Measurements from ENCODE around the gene ZNF784.

Gene ZNF784

DNA sequence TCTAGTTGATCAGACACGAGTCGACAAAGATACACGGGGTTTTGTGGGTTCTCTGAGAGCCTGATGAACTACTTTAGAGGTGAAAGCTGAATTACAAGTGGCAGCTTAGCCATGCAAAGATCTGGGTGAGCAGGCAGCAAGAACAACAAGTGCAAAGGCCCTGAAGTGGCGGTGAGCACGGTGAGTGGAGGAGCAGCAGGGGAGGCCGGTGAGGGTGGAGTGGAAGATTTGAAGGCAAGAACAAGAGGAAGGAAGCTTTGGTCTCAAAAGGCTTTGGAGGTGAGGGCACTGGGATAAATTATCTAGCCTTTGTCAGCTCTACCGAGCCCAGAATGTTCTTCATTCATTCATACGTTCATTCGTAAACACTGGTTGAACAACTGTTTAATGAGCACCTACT is 17.5 kb downstream of the ZNF784 start:
- TF ChIP-seq PAX5 (IDR thresholded peaks at IDR 0.05; ENCODE audit: insufficient read depth, low read length, severe bottlenecking) (no peak), POU2F2 (IDR thresholded peaks at IDR 0.05; ENCODE audit: low read depth, low read length) (no peak), POLR2AphosphoS5 (IDR thresholded peaks at IDR 0.05; ENCODE audit: low read depth, low read length) (no peak), TAF1 (IDR thresholded peaks at IDR 0.05; ENCODE audit: low read depth, low read length) (no peak), POLR2A (IDR thresholded peaks at IDR 0.05; ENCODE audit: low read depth, low read length) (no peak), SPI1 (IDR thresholded peaks at IDR 0.05; ENCODE audit: low read depth, low read length) (no peak)
- DNase-seq (ENCODE audit: insufficient read length, low spot score) (no peak), FAIRE-seq (no peak)

DNA sequence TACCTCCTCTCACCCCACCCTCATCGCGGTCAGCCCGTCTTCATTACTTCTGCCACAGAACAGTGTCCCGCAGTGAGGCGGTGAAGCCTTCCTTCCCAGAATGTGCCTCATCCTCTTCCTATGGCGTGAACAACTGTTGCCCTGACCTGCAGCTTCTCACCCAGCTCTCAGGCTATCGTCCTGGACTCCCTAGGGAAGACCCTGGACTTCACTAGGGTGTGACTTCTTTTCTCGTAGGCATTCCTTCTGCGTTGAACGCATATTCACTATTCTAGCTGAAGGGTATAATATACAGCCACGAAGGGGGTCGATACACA is 17.9 kb downstream of the ZNF784 start:
- TF ChIP-seq POLR2AphosphoS5 (IDR thresholded peaks at IDR 0.05; ENCODE audit: low read depth, low read length): no peak
- TF ChIP-seq POU2F2 (IDR thresholded peaks at IDR 0.05; ENCODE audit: low read depth, low read length): no peak
- TF ChIP-seq PAX5 (IDR thresholded peaks at IDR 0.05; ENCODE audit: insufficient read depth, low read length, severe bottlenecking): no peak
- TF ChIP-seq POLR2A (IDR thresholded peaks at IDR 0.05; ENCODE audit: low read depth, low read length): no peak
- no peak for TF ChIP-seq SPI1 (IDR thresholded peaks at IDR 0.05; ENCODE audit: low read depth, low read length)
- TF ChIP-seq TAF1 (IDR thresholded peaks at IDR 0.05; ENCODE audit: low read depth, low read length): no peak
- DNase-seq (ENCODE audit: insufficient read length, low spot score) (no peak), FAIRE-seq (no peak)

GRCh38 chr19:55605637-55606470 is 18.5 kb downstream of the ZNF784 start, which contains the start of gene ZNF865:
TSS of gene ZNF865 (plus strand) at chr19:55605647. CDS start at chr19:55613619, 7,972 bp downstream.
- TF ChIP-seq POU2F2 (IDR thresholded peaks at IDR 0.05; ENCODE audit: low read depth, low read length) (no peak), TAF1 (IDR thresholded peaks at IDR 0.05; ENCODE audit: low read depth, low read length) (peak; percentile 3; the same call in 1 of the 2 replicates), SPI1 (IDR thresholded peaks at IDR 0.05; ENCODE audit: low read depth, low read length) (no peak)
- no peak for DNase-seq (ENCODE audit: insufficient read length, low spot score)
- peak; percentile 88 for FAIRE-seq

DNA sequence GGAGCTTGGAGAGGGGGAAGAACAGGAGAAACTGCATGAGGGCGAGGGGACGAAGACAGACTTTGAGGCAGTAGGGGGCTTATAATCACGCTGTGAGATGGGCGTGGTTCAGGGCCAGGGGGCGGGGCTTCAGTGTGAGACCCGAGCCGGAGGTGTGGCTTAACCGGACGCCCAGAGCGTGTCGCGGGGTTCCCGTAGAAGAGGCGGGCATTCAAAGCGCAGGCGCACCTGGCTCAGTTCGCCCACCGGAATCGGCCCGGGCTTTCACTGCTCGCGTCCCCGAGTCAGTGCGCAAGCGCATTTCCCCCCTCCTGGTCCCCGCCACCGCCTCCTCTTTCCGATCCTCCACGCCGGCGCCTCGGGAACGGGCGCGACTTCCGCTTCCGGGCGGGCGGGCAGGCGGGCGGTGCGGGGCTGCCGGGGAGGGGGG is 19.1 kb downstream of the ZNF784 start:
- FAIRE-seq: peak; percentile 91
- TF ChIP-seq SPI1 (IDR thresholded peaks at IDR 0.05; ENCODE audit: low read depth, low read length) (no peak), PAX5 (IDR thresholded peaks at IDR 0.05; ENCODE audit: insufficient read depth, low read length, severe bottlenecking) (no peak), POU2F2 (IDR thresholded peaks at IDR 0.05; ENCODE audit: low read depth, low read length) (no peak), TAF1 (IDR thresholded peaks at IDR 0.05; ENCODE audit: low read depth, low read length) (no peak), POLR2AphosphoS5 (IDR thresholded peaks at IDR 0.05; ENCODE audit: low read depth, low read length) (no peak), POLR2A (IDR thresholded peaks at IDR 0.05; ENCODE audit: low read depth, low read length) (no peak)
- peak; percentile 90 for DNase-seq (ENCODE audit: insufficient read length, low spot score)

DNA sequence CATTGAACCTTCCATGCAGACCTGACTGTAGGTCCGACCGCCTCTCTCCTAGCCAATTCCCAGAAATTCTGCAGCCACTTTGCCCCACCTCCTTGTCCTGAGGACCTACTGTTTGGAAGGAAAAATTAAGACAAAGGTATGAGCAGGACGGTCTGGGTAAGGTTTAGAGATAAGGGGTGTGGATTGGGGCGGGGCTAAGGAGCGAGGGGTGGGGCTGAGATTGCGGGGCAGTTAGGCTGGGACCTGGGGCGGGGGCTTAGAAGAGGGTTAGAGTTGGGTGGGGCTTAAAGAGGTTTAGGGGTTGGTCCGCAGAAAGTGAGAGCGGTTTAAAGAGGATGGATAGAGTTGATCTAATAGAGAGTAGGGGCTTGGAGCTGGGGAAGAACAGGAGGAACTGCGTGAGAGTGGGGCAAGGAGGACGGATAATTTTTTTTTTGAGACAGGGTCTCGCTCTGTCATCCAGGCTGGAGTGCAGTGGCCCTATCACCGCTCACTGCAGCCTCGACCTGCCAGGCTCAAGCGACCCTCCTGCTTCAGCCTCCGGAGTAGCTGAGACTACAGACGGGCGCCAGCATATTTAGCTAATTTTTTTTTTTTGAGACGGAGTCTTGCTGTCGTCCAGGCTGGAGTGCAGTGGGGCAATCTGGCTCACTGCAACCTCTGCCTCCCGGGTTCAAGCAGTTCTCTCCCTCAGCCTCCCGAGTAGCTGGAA is 20.6 kb downstream of the ZNF784 start:
- FAIRE-seq (no peak), DNase-seq (ENCODE audit: insufficient read length, low spot score) (no peak)
- TF ChIP-seq SPI1 (IDR thresholded peaks at IDR 0.05; ENCODE audit: low read depth, low read length) (no peak), TAF1 (IDR thresholded peaks at IDR 0.05; ENCODE audit: low read depth, low read length) (no peak), POLR2AphosphoS5 (IDR thresholded peaks at IDR 0.05; ENCODE audit: low read depth, low read length) (no peak), POLR2A (IDR thresholded peaks at IDR 0.05; ENCODE audit: low read depth, low read length) (no peak), PAX5 (IDR thresholded peaks at IDR 0.05; ENCODE audit: insufficient read depth, low read length, severe bottlenecking) (no peak), POU2F2 (IDR thresholded peaks at IDR 0.05; ENCODE audit: low read depth, low read length) (no peak)

DNA sequence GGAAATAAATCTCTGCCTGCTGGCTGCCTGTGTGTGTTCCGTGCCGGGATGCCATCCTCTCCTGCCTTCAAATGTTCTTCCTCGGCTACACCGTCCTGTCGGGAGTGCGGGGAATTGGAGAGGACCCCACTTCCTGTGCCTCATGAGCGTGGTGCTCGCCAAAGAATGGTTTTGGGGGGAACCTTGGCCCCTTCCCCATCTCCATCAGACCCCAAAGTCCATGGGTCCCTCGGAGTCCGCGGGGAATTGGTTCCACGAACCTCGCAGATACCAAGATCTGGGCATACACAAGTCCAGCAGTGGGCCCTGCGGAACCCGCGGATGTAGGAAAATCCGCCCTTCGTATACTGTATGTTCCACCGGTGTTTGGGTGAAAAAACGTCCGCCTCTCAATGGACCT is 21.3 kb downstream of the ZNF784 start:
- TF ChIP-seq PAX5 (IDR thresholded peaks at IDR 0.05; ENCODE audit: insufficient read depth, low read length, severe bottlenecking): no peak
- no peak for TF ChIP-seq SPI1 (IDR thresholded peaks at IDR 0.05; ENCODE audit: low read depth, low read length)
- no peak for TF ChIP-seq POLR2AphosphoS5 (IDR thresholded peaks at IDR 0.05; ENCODE audit: low read depth, low read length)
- no peak for TF ChIP-seq TAF1 (IDR thresholded peaks at IDR 0.05; ENCODE audit: low read depth, low read length)
- TF ChIP-seq POU2F2 (IDR thresholded peaks at IDR 0.05; ENCODE audit: low read depth, low read length): no peak
- TF ChIP-seq POLR2A (IDR thresholded peaks at IDR 0.05; ENCODE audit: low read depth, low read length): no peak
- DNase-seq (ENCODE audit: insufficient read length, low spot score): no peak
- no peak for FAIRE-seq

- TF ChIP-seq SPI1 (IDR thresholded peaks at IDR 0.05; ENCODE audit: low read depth, low read length): no peak
- no peak for TF ChIP-seq POU2F2 (IDR thresholded peaks at IDR 0.05; ENCODE audit: low read depth, low read length)
- no peak for TF ChIP-seq POLR2A (IDR thresholded peaks at IDR 0.05; ENCODE audit: low read depth, low read length)
- TF ChIP-seq TAF1 (IDR thresholded peaks at IDR 0.05; ENCODE audit: low read depth, low read length): no peak
- no peak for TF ChIP-seq POLR2AphosphoS5 (IDR thresholded peaks at IDR 0.05; ENCODE audit: low read depth, low read length)
- no peak for TF ChIP-seq PAX5 (IDR thresholded peaks at IDR 0.05; ENCODE audit: insufficient read depth, low read length, severe bottlenecking)
Observed at GRCh38 chr19:55602104-55603001, 22.0 kb downstream of the ZNF784 start.

DNA sequence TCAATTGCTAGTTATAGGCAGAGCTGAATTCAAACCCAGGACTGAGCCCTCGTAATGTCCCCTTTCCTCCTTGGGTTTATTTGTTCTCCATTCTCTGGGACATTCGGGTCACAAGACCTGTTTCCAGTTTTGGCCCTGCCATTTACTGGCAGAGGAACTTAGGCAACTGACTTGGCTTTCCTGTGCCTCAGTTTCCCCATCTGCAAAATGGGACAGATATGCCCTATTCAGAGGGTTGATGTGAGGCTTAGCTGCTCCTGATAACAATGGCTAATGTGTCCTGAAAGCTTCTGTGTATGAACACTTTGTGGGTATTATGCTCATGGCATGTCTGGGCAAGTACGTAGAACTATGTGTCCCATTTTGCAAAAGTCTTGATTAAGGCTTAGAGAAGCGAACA is 23.3 kb downstream of the ZNF784 start:
- FAIRE-seq (no peak), DNase-seq (ENCODE audit: insufficient read length, low spot score) (no peak)
- TF ChIP-seq TAF1 (IDR thresholded peaks at IDR 0.05; ENCODE audit: low read depth, low read length): no peak
- TF ChIP-seq PAX5 (IDR thresholded peaks at IDR 0.05; ENCODE audit: insufficient read depth, low read length, severe bottlenecking): no peak
- TF ChIP-seq SPI1 (IDR thresholded peaks at IDR 0.05; ENCODE audit: low read depth, low read length): no peak
- no peak for TF ChIP-seq POU2F2 (IDR thresholded peaks at IDR 0.05; ENCODE audit: low read depth, low read length)
- no peak for TF ChIP-seq POLR2A (IDR thresholded peaks at IDR 0.05; ENCODE audit: low read depth, low read length)
- TF ChIP-seq POLR2AphosphoS5 (IDR thresholded peaks at IDR 0.05; ENCODE audit: low read depth, low read length): no peak

More at GRCh38 chr19:55602104-55603001, 22.0 kb downstream of the ZNF784 start:
- no peak for FAIRE-seq
- DNase-seq (ENCODE audit: insufficient read length, low spot score): no peak
